Measurements from ENCODE around the gene MED27. TPM values are rescaled to one million over a fixed set of nuclear protein-coding genes. Genes with fewer than 3 reads are reported as not detected.

Gene MED27
- total and polyA plus RNA-seq, 2 of the 4 experiments (the other 2 are of a cell fraction) = 50.2 to 63.4 TPM

DNA sequence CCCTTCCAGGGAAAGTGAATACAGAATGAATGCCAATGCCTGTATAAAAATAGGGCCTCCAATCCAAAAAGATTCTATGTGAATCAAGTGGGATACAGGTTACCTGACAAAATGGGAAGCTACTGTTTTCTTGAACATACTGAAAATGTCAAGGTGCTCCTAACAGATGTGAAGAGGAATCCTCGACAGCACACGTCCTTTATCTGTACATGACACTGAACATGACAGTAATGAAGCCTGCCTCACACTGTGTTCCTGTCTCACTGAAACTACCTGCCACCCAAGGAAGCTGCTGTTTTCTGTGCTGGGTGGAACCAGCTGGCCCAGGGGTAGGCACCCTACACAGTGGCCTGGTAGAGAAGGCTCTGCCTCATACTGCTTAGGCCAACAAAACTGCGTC, 174.5 kb downstream of the MED27 start:
- H4K8ac ChIP-seq (ENCODE audit: low read depth in 2 of 2, low read length in 2 of 2) = no peak overlapping the region
- H3K18ac ChIP-seq (ENCODE audit: low read depth, low read length) = no peak overlapping the region
- H2AK9ac ChIP-seq (replicated peaks; ENCODE audit: low read depth, low read length, poor library complexity) = no peak overlapping the region
- no TSS peak for BruUV-seq (replicated peaks)
- ChIA-PET POLR2A (ENCODE audit: unreplicated experiment) (no interaction called here), CTCF (no interaction called here)
- no peaks in the 10 kb centered on the region for H3K36me3 ChIP-seq (ENCODE audit: control insufficient read depth, insufficient read depth, low read length)
- H2BK15ac ChIP-seq (ENCODE audit: low read depth, low read length) = no peak overlapping the region
- dilution Hi-C loops (cut with HindIII; ENCODE audit: low sequenced_read_pairs, unreplicated experiment) = no loop called here
- no CpG with 5 or more reads among the region's 3 CpGs for WGBS, 2 experiments (ENCODE audit: extremely low coverage in 2 of 2, insufficient read length in 1 of 2)
- H2BK120ac ChIP-seq (ENCODE audit: low read depth, low read length) = no peak overlapping the region
- no peak overlapping the region for H4K5ac ChIP-seq (ENCODE audit: low read depth, low read length)
- H2AFZ ChIP-seq (replicated peaks; ENCODE audit: low read length, poor library complexity) = no peak overlapping the region
- TF ChIP-seq RFX5 (IDR thresholded peaks at IDR 0.05; ENCODE audit: low read depth, low read length) (no peak), BHLHE40 (IDR thresholded peaks at IDR 0.05; ENCODE audit: low read depth, low read length) (no peak), NFE2L2 (IDR thresholded peaks at IDR 0.05; ENCODE audit: low read depth, low read length) (no peak), MAZ (IDR thresholded peaks at IDR 0.05; ENCODE audit: borderline replicate concordance, low read depth, low read length) (no peak), SMC3 (IDR thresholded peaks at IDR 0.05; ENCODE audit: low read depth, low read length) (no peak), MXI1 (IDR thresholded peaks at IDR 0.05; ENCODE audit: borderline replicate concordance, low read depth, low read length) (no peak), POLR2A (IDR thresholded peaks at IDR 0.05; ENCODE audit: low read depth, low read length) (no peak), RCOR1 (IDR thresholded peaks at IDR 0.05; ENCODE audit: insufficient replicate concordance, low read length) (no peak), CHD1 (IDR thresholded peaks at IDR 0.05; ENCODE audit: low read depth, low read length) (no peak), RAD21 (IDR thresholded peaks at IDR 0.05; ENCODE audit: low read length) (no peak), MAFK (IDR thresholded peaks at IDR 0.05; ENCODE audit: low read depth, low read length) (no peak), CEBPB (IDR thresholded peaks at IDR 0.05; ENCODE audit: low read depth, low read length) (no peak), FOS (IDR thresholded peaks at IDR 0.05; ENCODE audit: low read depth, low read length) (no peak)
- TF ChIP-seq, protein P1, sequence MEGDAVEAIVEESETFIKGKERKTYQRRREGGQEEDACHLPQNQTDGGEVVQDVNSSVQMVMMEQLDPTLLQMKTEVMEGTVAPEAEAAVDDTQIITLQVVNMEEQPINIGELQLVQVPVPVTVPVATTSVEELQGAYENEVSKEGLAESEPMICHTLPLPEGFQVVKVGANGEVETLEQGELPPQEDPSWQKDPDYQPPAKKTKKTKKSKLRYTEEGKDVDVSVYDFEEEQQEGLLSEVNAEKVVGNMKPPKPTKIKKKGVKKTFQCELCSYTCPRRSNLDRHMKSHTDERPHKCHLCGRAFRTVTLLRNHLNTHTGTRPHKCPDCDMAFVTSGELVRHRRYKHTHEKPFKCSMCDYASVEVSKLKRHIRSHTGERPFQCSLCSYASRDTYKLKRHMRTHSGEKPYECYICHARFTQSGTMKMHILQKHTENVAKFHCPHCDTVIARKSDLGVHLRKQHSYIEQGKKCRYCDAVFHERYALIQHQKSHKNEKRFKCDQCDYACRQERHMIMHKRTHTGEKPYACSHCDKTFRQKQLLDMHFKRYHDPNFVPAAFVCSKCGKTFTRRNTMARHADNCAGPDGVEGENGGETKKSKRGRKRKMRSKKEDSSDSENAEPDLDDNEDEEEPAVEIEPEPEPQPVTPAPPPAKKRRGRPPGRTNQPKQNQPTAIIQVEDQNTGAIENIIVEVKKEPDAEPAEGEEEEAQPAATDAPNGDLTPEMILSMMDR (conservative IDR thresholded peaks at IDR 0.05; ENCODE audit: low read depth, low read length) = no peak
- TF ChIP-seq, protein P2, sequence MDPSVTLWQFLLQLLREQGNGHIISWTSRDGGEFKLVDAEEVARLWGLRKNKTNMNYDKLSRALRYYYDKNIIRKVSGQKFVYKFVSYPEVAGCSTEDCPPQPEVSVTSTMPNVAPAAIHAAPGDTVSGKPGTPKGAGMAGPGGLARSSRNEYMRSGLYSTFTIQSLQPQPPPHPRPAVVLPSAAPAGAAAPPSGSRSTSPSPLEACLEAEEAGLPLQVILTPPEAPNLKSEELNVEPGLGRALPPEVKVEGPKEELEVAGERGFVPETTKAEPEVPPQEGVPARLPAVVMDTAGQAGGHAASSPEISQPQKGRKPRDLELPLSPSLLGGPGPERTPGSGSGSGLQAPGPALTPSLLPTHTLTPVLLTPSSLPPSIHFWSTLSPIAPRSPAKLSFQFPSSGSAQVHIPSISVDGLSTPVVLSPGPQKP (IDR thresholded peaks at IDR 0.05; ENCODE audit: borderline replicate concordance, low read depth, low read length) = no peak
- TF ChIP-seq, protein P3, sequence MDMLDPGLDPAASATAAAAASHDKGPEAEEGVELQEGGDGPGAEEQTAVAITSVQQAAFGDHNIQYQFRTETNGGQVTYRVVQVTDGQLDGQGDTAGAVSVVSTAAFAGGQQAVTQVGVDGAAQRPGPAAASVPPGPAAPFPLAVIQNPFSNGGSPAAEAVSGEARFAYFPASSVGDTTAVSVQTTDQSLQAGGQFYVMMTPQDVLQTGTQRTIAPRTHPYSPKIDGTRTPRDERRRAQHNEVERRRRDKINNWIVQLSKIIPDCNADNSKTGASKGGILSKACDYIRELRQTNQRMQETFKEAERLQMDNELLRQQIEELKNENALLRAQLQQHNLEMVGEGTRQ (IDR thresholded peaks at IDR 0.05; ENCODE audit: low read depth, low read length) = no peak
- DNase-seq (no peak), ATAC-seq (ENCODE audit: low read depth) (no peak)
- no peaks in the 10 kb centered on the region; the same call in 1 of the 2 replicates for H4K20me1 ChIP-seq (ENCODE audit: insufficient read depth, low read length)
- no peak overlapping the region for H3K4me2 ChIP-seq (ENCODE audit: low read depth, low read length)
- H3K4me3 ChIP-seq (ENCODE audit: insufficient read depth, low read depth, low read length) = no peak overlapping the region
- no peak overlapping the region for H2BK20ac ChIP-seq (ENCODE audit: low read depth, low read length)
- H3K9me3 ChIP-seq (ENCODE audit: control insufficient read depth, insufficient read depth, low read length) = no peaks in the 10 kb centered on the region
- no peak overlapping the region for H3K9ac ChIP-seq (ENCODE audit: low read depth, low read length)
- peaks cover 6% of the 10 kb centered on the region; the same call in 1 of the 2 replicates for H3K9me1 ChIP-seq (ENCODE audit: insufficient read depth, low read length)
- no peaks in the 10 kb centered on the region for H3K27me3 ChIP-seq (ENCODE audit: control insufficient read depth, insufficient read depth, low read length)
- H3K79me1 ChIP-seq (ENCODE audit: low read depth in 1 of 2, low read length in 2 of 2) = peaks cover 0 to 5% of the 10 kb centered on the region in 2 experiments; a peak in 1 of 4 replicates
- intact Hi-C loops (cut with micrococcal nuclease) = no loop called here
- no peaks in the 10 kb centered on the region; the same call in 1 of the 2 replicates for H3K4me1 ChIP-seq (ENCODE audit: control insufficient read depth, insufficient read depth, low read length)
- no peak overlapping the region for H3K23ac ChIP-seq (ENCODE audit: low read depth, low read length)
- H3K56ac ChIP-seq (ENCODE audit: extremely low read depth, insufficient read depth, low read length) = no peak overlapping the region
- H2AK5ac ChIP-seq (ENCODE audit: low read depth, low read length) = no peak overlapping the region
- no peak overlapping the region for H3K4ac ChIP-seq (ENCODE audit: low read depth, low read length)
- no peak overlapping the region for H4K91ac ChIP-seq (ENCODE audit: insufficient read depth, low read depth, low read length)
- in situ Hi-C loops (cut with MboI; ENCODE audit: low sequenced_read_pairs) = no loop called here
- H3K27ac ChIP-seq (ENCODE audit: insufficient read depth, low read length) = no peak overlapping the region
- H2BK5ac ChIP-seq (ENCODE audit: low read depth, low read length, poor library complexity, severe bottlenecking) = no peak overlapping the region
- no peak overlapping the region for H3K14ac ChIP-seq (replicated peaks; ENCODE audit: low read depth, low read length)
